Tibial nerve (tissue), 4 donors: ENCODE measurements around the gene TAF10.

Experiments
- EP300 ChIP-seq, 2 donors: sonication (generic); formaldehyde crosslinking; IDR thresholded peaks; one replicate each; pipeline ENCODE4 v1.6.1; 2017; ENCODE audit warnings: antibody characterized with exemption in 2 of 2, mild to moderate bottlenecking in 1 of 2
- POLR2A ChIP-seq, 2 donors: fragments of 450-650 bp; IDR thresholded peaks; one replicate each; pipeline ENCODE4 v1.6.1; 2017; ENCODE audit warnings: antibody characterized with exemption in 2 of 2, mild to moderate bottlenecking in 2 of 2, moderate library complexity in 2 of 2
- TF ChIP-seq, protein P1 (sequence below), 5 experiments: fragments of 200-600 bp in 3 of 5; fragments of 450-650 bp in 2 of 5; sonication (generic) in 3 of 5; IDR thresholded peaks; one replicate each; pipeline ENCODE4 v1.5.1; 2016 to 2019; ENCODE audit warnings: antibody characterized with exemption in 5 of 5, mild to moderate bottlenecking in 3 of 5, moderate library complexity in 2 of 5

DNA sequence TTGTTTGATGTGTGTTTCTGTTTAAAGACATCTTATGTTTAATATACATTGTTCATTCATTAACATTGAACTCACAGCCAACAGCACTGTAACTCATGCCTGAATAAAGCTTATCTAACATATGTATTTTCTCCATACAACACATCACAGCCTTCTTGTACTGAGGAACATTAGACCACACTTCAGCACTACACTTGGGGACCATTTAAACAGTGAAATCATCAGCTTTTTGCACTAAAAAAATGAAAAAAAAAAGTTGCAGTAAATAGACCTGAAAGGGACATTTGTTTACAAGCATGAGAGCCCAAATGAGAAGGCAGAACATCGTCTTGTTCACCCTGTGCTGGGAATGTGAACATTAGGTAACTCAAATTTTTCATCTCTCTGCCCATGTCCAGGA lies 22.5 kb upstream of the TAF10 start:
- TF ChIP-seq, protein P1, sequence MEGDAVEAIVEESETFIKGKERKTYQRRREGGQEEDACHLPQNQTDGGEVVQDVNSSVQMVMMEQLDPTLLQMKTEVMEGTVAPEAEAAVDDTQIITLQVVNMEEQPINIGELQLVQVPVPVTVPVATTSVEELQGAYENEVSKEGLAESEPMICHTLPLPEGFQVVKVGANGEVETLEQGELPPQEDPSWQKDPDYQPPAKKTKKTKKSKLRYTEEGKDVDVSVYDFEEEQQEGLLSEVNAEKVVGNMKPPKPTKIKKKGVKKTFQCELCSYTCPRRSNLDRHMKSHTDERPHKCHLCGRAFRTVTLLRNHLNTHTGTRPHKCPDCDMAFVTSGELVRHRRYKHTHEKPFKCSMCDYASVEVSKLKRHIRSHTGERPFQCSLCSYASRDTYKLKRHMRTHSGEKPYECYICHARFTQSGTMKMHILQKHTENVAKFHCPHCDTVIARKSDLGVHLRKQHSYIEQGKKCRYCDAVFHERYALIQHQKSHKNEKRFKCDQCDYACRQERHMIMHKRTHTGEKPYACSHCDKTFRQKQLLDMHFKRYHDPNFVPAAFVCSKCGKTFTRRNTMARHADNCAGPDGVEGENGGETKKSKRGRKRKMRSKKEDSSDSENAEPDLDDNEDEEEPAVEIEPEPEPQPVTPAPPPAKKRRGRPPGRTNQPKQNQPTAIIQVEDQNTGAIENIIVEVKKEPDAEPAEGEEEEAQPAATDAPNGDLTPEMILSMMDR (IDR thresholded peaks at IDR 0.05): no peak
- no peak for TF ChIP-seq POLR2A (IDR thresholded peaks at IDR 0.05)
- TF ChIP-seq EP300 (IDR thresholded peaks at IDR 0.05): no peak
